Osteocyte (in vitro differentiated cells): Measurements from ENCODE around the gene DCAF7. TPM values are rescaled to one million over a fixed set of nuclear protein-coding genes. Genes with fewer than 3 reads are reported as not detected.

Experiments used
- DNase-seq: peaks from one replicate; pipeline ENCODE4 v3.0.0; 2021; ENCODE audit warnings: mixed read lengths; ENCODE audit not compliant: unreplicated experiment; ENCODE audit errors: extremely low spot score
- H3K27ac Mint-ChIP-seq: one replicate; pipeline ENCODE4 v1.8.0; 2021; ENCODE audit warnings: mild to moderate bottlenecking, mixed read lengths; ENCODE audit not compliant: unreplicated experiment
- H3K27me3 Mint-ChIP-seq: one replicate; pipeline ENCODE4 v1.8.0; 2021; ENCODE audit warnings: mixed read lengths; ENCODE audit not compliant: unreplicated experiment
- H3K36me3 Mint-ChIP-seq: one replicate; pipeline ENCODE4 v1.8.0; 2021; ENCODE audit warnings: mixed read lengths; ENCODE audit not compliant: unreplicated experiment
- H3K4me1 Mint-ChIP-seq: one replicate; pipeline ENCODE4 v1.8.0; 2021; ENCODE audit warnings: mixed read lengths; ENCODE audit not compliant: unreplicated experiment
- H3K4me3 Mint-ChIP-seq: one replicate; pipeline ENCODE4 v1.8.0; 2021; ENCODE audit warnings: mild to moderate bottlenecking, moderate library complexity, mixed read lengths; ENCODE audit not compliant: unreplicated experiment
- H3K9me3 Mint-ChIP-seq: one replicate; pipeline ENCODE4 v1.8.0; 2021; ENCODE audit warnings: mixed read lengths; ENCODE audit not compliant: unreplicated experiment
- total RNA-seq: library from RNA; stranded (reverse); gene quantifications from 2 replicates; pipeline ENCODE4 v1.2.1, GENCODE V29; 2021
- TF ChIP-seq, protein P1 (sequence below): fragments of 200-600 bp; sonication (generic); IDR thresholded peaks from 2 replicates; pipeline ENCODE4 v1.5.0; 2021; ENCODE audit warnings: antibody characterized with exemption, mild to moderate bottlenecking, moderate library complexity

The DCAF7 gene
- total RNA-seq, 1 donor from 2014 or later, result 93.9 TPM

DNA sequence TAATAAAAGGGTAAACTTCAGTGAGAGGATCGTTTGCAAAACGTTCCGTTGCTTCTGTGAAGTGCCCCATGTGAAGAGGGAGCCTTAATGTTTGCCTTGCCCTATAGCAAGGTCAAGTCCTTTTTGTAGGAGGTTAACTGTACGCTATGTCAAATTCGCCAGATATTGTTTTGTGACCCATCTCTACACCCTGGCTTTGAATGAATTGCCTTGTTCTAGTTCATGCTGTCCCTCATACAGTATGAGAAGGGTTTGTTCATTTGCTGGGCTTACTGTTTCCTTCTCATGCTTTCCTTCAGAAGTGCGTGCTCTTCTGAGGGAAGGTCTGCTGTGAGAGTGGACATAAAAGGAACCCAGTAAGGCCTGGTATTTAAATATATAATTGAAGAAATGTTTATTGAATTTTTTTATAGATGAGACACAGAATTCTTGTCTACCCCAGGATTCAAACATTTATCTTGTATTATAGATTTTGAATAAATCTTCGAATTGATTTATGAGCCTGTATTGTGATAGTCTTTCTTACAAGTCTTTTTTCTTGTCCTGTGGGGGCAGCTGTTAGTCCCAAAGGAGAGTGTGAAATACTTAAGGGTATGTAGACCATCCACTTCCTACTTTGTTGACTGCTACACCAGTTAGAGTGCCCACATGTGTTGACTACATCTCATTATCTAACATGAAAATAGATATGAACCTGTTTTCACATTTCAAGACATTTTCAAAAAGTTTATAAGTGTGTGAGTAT, 73.7 kb downstream of the DCAF7 start:
- peak overlapping the region; percentile 99 for H3K4me3 Mint-ChIP-seq
- DNase-seq, result no peak
- no peaks in the 10 kb centered on the region for H3K36me3 Mint-ChIP-seq
- H3K27me3 Mint-ChIP-seq, result no peaks in the 10 kb centered on the region
- TF ChIP-seq, protein P1, sequence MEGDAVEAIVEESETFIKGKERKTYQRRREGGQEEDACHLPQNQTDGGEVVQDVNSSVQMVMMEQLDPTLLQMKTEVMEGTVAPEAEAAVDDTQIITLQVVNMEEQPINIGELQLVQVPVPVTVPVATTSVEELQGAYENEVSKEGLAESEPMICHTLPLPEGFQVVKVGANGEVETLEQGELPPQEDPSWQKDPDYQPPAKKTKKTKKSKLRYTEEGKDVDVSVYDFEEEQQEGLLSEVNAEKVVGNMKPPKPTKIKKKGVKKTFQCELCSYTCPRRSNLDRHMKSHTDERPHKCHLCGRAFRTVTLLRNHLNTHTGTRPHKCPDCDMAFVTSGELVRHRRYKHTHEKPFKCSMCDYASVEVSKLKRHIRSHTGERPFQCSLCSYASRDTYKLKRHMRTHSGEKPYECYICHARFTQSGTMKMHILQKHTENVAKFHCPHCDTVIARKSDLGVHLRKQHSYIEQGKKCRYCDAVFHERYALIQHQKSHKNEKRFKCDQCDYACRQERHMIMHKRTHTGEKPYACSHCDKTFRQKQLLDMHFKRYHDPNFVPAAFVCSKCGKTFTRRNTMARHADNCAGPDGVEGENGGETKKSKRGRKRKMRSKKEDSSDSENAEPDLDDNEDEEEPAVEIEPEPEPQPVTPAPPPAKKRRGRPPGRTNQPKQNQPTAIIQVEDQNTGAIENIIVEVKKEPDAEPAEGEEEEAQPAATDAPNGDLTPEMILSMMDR, result no peak
- no peaks in the 10 kb centered on the region for H3K9me3 Mint-ChIP-seq
- H3K27ac Mint-ChIP-seq, result peak overlapping the region; percentile 90
- peaks cover 40% of the 10 kb centered on the region for H3K4me1 Mint-ChIP-seq

DNA sequence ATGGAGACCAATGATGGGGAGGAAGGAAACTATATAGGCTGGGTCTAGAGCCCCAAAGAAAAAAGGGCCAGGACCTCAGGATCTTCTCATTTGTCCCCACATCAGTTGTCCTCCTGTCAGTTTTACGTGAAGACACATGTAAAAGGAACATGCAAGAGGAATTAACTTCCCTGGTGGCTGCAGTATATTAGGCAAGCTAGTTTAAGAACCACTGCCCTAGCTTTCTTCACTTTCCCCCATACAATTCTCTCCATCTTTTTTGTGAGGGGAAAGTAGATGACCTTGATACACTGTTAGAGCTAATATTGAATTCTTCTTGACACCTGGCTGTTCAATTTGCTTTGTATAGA, 74.2 kb downstream of the DCAF7 start:
- Mint-ChIP-seq H3K36me3 (no peaks in the 10 kb centered on the region), H3K9me3 (no peaks in the 10 kb centered on the region), H3K4me1 (peaks cover 40% of the 10 kb centered on the region), H3K4me3 (peak overlapping the region; percentile 45), H3K27ac (no peak overlapping the region), H3K27me3 (no peaks in the 10 kb centered on the region)
- DNase-seq, result no peak
- TF ChIP-seq, protein P1, result no peak

DNA sequence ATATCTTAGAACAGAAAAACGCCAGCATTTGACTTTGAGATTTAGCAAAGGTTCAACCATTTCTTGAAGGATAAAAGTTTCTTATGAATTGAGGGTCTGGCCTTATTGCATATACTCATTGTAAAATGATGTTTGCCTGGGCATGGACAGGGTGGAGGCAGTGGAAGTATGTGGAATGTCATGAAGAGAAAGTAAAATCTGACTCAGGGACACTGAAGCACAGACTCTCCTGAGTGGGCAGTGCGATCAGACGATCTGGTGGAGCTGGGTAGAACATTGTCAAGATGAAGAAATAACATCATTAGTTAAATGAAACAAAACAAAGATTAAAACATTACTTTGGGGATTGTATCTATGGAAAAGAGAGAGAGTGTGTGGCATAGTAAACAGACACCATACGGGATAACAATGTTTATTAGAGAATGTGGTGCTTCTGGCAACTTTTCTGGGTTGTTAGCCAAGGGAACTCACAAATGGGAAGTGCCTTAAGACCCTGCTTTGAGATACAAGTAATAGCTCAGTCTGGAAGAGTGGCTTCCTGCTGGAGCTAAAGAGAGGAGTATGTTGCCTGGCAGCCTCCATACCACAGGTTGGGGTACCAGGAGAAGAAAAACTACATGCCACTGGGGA, 76.4 kb downstream of the DCAF7 start:
- peaks cover 2% of the 10 kb centered on the region for H3K36me3 Mint-ChIP-seq
- peak overlapping the region; percentile 73 for H3K27ac Mint-ChIP-seq
- H3K4me1 Mint-ChIP-seq, result peaks cover 36% of the 10 kb centered on the region
- no peak overlapping the region for H3K4me3 Mint-ChIP-seq
- H3K27me3 Mint-ChIP-seq, result no peaks in the 10 kb centered on the region
- DNase-seq, result peak; percentile 13
- no peaks in the 10 kb centered on the region for H3K9me3 Mint-ChIP-seq
- TF ChIP-seq, protein P1, result no peak

DNA sequence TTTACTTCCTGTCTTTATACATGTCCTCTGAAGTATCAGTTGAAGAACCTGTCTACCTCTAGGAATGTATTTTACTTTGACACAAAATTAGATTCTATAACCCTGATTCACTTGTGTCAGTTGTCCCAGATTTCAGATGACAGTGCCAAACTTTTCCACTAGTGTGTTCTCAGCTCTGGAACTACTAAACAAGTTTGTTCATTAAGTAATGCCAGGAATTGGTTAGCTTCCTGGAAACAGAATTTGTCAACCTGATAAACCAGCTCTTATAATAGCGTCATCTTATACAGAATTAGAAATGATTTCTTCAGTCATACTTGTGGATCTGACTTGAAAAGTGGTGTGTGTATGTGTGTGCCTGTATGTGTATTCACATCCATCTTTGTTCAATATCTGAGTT, 79.3 kb downstream of the DCAF7 start:
- peaks cover 5% of the 10 kb centered on the region for H3K36me3 Mint-ChIP-seq

DNA sequence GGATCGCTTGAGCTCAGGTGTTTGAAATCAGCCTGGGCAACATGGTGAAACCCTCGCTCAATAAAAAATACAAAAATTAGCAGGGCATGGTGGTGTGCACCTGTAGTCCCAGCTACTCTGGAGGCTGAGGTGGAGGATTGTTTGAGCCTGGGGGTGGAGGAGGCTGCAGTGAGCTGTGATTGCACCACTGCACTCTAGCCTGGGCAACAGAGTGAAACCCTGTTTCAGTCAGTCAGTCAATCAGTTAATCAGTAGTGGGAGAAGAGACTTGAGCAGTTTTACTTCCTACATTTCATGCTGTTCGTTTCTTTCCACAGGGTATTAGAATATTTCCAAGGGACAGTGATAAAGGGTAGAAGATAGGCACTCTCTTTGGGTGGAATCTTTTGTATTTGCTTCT, 80.8 kb downstream of the DCAF7 start:
- Mint-ChIP-seq H3K9me3 (no peaks in the 10 kb centered on the region), H3K27ac (no peak overlapping the region), H3K4me3 (no peak overlapping the region), H3K4me1 (peaks cover 14% of the 10 kb centered on the region), H3K27me3 (no peaks in the 10 kb centered on the region), H3K36me3 (peaks cover 15% of the 10 kb centered on the region)
- TF ChIP-seq, protein P1, result no peak
- DNase-seq, result peak; percentile 19

More for the DNA sequence above, 79.3 kb downstream of the DCAF7 start:
- no peak for DNase-seq
- H3K27ac Mint-ChIP-seq, result no peak overlapping the region
- H3K4me3 Mint-ChIP-seq, result no peak overlapping the region
- no peaks in the 10 kb centered on the region for H3K27me3 Mint-ChIP-seq
- TF ChIP-seq, protein P1, result no peak
- peaks cover 25% of the 10 kb centered on the region for H3K4me1 Mint-ChIP-seq
- H3K9me3 Mint-ChIP-seq, result no peaks in the 10 kb centered on the region
